NCI-H345 treated with DMSO at 0.1 percent for 48 hours (cell line): Measurements from ENCODE around the gene F3.

Experiments used
- DNase-seq: peaks from one replicate; lab custom pipeline; 2025; ENCODE audit not compliant: unreplicated experiment; lab: John Stamatoyannopoulos, UW

Gene F3

DNA sequence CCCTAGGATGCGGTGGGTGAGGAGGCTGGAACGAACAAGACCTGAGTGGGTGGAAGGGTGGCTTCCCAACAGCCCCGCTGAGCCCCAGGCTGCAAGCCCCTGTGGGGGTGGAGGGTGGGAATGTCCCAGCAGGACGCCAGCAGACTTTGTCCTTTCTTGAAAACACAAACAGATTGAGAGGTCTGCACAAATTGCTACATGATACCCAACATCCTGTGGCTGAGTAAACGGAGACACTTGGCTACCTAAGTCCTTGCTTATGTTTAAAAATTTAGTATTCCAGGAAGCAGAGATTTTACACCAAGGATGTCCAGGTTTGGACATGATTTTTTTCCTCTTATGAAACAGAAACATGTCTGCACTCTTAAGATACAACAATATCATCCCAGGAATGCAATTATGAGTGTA lies 11.8 kb upstream of the F3 start:
- DNase-seq: no peak

DNA sequence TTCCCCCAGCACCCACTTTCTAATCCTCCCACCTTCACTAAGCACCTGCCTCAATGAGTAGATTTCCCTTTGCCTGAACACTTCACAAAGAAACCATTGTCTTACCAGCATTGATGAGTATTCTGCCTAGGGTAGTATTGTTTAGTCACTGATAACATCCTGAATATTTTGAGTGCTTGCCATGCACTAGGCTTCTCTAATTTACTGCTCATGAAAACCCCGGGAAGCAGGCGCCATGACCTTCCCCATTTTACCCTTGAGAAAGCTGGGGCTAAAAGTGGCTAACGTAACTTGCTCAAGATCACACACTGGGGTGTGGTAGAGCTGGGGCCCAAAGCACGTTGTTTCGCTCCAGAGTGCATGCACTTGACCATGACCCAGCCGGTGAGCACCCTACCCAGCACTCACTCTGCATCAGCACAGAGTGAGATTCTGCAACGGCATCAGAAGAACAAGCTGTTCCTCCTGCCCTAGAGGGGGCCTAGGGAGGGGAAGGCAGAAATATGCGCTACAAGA lies 10.6 kb upstream of the F3 start:
- no peak for DNase-seq

DNA sequence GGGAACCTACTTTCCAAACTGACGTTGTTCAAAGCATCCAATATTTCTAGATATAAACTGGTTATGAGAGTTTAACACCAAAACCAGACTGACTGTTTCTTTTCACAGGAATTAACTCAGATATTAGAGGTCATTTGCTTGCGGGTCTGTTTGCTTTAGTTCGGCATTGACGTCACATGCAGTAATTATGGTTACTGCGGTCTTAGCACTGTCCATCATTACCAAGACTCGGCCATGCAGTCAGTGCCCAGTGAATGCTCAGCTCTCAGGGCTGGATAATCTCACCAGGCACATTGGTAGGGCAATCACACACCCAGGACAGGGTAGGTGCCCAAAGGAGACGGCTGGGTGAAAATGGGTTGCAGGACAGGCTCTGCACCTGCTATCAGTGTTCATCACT lies 9.9 kb upstream of the F3 start:
- DNase-seq: no peak

DNA sequence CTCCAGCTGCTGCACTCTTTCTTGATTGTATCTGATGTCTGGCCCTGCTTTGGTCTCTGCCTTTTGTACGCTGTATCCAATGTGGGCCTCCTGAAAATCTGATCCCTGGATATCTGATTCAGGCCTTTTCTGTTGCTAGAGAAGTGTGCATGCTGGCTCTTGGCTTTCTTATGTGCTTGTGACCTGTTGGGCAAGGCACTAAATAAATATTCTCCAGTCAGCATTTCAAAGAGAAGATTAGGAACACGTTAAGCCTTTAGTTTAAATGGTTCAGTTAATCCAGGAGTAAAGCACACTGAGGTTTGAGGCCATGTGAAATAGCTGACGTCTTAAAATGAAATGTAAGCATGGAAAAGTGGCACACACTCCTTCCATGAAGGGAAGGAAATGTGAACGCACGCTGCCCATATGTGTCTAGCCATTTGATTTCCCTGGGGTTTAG lies 9.3 kb upstream of the F3 start:
- DNase-seq: no peak

DNA sequence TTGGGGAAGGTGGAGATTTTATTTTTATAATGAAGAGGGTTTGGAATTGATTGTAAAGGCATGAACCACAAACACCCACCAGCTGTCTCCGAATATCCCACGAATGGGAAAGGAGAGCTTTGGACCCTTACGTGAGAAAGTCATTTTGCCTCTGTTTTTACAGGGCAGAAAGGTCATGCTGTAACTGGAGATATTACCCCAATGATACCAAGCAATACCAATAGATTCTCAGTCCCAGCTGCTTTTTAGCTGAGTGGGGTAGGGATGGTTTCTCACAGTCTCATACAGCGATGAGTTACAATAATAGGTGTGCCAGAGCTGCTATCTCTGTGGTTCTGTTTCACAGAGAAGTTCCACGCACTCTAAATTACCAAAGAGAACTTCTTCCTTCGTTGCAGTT lies 8.8 kb upstream of the F3 start:
- no peak for DNase-seq

DNA sequence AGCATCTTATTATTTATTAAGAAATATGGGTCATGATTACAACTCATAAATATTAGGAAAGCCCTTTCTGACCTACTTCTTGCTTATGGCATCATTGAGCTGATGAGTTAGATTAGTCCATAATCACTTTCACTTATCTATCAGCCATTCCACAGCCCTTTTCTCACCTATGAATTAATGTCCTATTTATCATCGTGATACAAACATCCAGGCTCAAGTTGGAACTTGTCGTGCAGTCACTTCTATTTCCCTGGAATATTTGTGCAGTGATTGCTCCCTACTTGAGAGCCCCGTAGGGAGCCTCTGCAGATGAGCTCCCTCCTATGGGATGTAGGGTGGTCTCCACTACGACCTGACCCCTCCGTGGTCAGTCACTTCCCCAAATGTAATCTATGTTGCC lies 8.1 kb upstream of the F3 start:
- no peak for DNase-seq

DNA sequence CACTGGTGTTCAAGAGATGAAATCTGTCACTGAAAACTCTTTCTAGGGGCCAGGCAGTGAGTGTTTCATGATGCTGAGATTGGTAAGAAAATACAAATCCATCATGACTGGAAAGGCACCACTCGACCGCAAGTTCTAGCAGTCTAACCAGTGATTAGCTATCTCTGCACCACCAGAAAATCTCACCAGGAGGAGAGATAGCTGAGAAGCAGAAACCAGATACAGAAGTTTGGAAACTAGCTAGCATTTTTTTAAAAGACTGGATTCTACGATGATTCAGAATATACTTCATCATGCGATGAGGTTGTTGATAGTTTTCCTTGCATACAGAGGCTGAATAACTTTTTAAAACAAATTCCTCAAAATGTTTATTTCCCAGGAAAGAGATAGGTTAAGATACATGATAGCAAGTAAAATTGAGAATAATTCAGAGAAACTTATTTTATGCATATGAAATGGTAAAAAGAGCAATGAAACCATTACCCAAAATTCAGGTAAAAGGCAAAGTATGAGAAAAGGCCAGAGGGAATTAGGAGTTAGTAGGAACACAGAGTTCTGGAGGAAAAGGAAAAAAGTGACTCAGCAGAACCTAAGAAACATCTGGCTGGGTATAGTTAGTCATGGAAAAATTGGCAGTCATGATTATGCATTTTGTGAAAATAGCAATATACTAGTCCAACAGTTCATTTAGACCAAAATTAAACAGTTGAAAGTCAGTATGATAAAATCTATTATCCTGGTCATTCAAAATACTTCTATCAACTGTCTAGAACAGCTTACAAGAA lies 3.3 kb upstream of the F3 start:
- DNase-seq: no peak

DNA sequence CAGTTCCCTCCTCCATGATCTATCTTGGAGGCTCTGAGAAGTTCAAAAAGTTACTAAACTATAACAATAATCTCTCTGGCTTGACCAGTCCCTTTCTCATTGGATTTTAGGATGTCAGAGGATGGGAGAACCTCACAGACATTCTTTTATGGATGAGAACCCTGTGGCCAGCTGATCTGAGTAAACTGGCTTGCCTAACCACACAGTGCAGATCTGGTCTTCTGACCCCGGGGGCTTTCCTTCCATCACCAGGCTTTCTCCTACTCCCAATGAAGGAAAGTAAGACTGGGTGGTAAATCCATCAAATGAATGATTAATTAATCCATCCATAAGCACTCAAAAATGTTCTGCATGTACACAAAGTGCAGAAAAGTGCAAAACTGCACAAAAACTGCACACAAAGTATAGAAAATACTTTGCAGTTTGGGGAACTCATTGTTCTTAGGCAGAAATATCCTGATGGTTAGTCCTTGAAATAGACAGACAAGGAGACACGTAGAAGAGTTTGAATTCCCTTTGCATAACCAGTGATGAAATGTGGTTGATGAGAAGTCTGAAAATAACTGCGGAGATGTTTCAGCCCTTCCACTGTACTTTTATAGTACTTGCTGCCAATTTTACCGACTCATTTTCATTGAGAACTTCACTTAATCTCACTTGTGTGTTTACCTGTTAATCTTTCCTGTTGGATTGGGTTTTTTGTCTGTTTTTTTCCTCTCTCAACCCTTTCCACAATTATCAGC lies 2.5 kb upstream of the F3 start:
- DNase-seq: no peak

DNA sequence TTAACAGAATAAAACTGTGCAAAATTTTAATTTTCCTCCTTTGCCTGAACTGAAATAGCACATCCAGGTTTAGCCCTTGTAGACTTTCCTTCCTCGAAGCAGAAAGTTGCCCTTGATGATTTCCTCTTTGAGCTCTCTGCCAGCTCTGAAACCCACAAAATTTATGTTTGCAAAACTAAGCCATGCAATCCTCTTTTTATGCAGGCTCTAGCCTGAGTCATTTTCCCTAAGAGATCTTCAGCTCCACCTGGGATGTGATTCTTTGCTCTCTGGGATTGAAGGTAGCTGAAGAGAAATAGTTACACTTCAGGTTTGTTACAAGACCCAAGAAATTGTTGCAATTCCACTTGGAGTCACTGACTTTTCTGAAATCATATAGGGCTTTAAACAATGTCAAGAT lies 1.4 kb upstream of the F3 start:
- no peak for DNase-seq

DNA sequence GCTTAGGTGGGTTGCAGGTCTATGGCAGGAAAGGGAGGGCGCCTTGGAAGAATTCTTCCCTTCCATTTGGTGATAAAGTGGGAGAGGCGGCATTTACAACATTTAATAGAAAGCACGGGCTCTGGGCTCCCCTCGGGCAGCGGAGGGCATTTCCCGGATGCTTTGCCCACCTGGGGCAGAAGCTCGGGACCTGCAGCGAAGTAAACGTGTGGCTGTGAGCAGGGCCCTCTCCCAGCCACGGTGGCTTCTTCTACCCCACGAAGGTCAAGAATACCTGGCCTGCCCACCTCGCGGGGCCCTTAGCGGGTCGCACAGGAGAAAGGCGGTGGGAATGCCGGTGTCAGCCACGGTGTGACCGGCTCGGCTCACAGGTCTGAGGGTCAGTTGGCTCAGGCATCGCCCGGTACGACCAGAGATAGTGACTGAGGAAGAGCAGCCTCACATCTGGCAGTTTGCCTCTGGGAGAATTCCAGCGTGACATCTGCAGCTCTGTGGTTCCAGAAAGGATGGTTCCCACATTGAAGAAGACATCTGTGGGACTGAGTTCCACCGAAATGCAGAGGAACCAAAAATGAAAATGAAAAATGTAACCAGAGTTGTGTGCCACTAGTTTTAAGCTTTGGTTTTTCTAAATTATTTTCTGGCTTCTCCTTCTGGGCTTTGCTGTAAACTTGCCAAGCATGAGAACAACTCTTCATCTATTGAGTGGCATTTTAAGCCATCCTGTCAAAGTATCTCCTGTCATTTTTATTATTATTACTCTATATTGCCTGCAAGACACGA lies 720 bp upstream of the F3 start:
- no peak for DNase-seq

DNA sequence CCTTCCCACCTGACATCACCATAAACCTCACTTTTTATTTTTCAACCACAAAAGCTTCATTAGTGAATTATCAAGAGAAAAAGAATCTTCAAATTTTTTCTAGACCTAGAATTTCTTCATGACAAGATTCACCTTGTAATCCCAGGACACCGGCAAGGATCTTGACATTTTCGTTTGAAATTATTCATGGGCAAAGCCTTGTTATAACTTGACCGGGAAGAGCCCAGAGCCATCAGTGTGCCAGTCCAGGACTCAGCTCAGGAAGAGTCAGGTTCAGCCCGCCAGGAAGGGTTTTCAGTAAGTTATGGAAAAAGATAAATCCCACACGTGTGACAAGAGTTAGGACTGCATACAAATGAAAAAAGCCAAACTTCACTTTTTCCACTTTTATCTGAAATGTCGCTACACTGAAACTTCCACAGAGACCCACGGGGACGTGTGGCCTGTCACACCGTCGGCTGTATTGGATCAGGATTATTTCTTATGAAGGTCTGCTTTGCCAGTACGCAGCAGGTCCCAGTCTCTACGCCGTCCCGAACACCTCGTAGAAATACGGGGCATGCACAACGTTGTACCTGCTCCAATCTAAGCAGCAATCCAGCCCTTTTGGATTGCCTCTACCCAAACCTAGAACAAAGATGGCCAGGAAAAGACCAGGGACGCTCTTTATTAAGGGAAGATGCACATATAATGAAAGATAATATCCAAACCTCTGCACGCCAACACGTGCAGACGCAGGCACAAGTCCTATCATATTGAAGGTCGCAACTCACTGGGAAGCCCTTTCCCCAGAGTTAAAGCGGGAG lies 916 bp downstream of the F3 start:
- DNase-seq: no peak

DNA sequence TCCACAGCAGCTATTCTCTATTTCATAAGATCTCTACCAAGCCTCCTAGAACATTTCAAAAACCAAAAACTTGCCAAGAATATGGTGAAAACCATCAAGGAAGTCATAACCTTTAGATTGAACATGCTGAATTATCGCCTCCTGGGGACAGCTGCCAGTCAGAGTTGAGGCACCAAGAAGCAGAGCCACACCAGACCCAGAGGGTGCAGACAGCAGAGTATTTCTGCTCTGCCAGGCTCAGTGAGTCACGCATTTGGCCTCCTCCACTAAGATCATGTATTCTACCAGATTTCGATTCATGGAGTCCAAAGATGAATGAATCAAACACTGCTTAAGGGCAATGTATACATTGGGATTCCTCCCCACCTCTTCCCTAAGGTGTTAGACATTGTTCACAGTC lies 2.1 kb downstream of the F3 start:
- DNase-seq: no peak

DNA sequence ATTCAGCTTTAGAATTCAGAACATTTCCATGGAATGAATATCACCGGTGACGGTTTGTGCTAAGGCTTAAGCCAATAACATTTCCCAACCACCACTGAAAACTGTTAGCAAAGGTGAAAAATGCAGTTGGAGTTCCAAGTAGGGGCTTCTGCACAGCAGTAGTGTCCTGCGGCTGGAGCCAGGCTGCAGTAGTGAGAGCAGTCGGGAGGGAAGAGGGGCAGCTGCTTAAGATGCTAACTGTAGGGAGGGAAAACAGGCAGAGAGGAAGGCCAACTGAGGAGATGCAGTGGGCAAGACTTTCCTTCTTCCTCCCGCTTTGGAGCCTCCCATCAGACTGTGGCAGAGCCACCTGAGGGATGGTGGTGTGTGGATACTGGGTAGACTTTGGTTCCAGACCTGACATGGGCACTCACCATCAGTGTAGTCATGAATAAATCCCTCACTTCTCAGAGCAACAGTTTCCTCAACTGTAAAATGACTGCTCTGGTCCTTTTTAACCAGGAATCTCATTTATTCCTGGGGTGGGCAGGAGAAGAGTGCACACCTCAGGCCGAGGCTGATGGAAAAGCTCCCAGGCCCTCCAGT lies 3.2 kb downstream of the F3 start:
- no peak for DNase-seq

DNA sequence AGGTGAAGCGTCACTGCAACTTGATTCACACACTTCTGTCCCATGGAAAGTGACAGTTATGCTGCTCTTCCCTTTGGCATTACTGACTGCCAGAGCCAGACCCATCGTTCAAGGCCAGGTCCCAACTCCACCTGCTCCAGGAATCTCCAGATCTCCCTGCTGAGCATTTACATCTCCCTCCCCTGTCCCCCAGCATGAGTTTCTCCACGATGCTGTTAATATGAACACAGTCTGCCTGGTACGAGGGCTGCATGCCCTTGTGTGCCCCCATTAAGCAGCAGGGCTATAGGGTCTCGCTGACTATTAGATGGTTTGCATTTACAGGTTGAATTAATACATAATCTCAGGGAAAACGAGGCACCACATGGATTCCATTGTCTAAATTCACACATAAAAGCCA lies 4.3 kb downstream of the F3 start:
- no peak for DNase-seq

DNA sequence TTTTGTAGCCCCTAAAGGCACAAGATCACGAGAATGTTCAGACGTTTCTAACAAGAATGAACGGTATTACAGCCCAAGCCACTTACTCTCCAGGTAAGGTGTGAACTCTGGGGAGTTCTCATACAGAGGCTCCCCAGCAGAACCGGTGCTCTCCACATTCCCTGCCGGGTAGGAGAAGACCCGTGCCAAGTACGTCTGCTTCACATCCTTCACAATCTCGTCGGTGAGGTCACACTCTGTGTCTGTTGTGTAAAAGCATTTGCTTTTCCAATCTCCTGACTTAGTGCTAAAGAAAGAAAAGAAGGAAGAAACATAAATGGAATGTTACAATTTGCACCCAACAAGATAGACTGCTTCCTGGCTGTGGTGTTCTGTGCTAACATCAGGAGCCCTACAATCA lies 5.7 kb downstream of the F3 start:
- no peak for DNase-seq

DNA sequence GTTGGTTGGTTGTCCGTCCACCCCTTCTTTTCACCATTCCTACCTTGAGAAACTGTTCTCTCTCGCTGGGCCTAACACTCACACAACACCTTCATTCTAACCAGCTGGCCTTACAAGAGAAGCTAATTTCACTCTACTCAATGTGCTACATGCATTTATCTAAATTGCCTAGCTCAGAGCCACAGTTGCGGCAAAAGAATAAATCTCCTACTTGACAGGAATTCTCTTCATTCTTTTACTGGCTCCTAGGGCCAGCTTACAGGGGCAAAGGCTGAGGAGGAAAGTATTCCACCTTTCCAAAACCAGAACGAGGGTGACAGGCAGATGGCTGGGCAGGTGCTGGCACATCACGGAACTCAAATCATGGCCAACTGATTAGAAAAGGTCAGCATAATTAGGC lies 6.5 kb downstream of the F3 start:
- DNase-seq: no peak

DNA sequence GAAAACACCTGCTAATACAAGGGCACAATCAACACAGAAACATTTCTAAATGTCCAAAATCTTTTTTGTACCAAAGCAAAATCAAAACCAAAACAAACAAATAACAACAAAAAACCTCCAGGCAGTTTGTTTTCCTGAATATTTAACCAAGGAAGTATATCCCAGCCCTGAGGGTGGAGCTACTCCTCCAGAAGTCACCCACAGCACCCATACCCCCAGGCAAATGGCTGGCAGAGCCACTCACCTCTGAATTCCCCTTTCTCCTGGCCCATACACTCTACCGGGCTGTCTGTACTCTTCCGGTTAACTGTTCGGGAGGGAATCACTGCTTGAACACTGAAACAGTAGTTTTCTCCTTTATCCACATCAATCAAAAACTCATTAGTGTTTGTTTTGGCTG lies 9.5 kb downstream of the F3 start:
- DNase-seq: no peak

DNA sequence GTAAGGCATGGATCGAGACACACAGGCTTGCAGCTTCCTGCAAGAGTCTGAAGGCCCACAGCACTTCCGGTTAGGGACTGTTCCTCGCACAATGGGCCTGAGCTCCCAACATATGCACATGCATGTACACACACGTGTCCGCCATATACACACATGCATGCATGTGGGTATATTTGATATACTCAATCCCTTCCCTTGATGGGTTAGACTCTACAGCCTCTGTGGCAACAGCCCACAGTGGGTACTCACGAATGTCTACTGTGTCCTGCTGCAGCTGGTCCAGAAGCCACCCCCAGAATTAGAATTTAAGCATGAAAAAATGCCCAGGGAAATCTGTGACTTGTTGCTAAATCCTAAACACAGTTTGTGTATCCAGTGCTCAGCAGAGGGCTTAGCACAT lies 9.9 kb downstream of the F3 start:
- no peak for DNase-seq

DNA sequence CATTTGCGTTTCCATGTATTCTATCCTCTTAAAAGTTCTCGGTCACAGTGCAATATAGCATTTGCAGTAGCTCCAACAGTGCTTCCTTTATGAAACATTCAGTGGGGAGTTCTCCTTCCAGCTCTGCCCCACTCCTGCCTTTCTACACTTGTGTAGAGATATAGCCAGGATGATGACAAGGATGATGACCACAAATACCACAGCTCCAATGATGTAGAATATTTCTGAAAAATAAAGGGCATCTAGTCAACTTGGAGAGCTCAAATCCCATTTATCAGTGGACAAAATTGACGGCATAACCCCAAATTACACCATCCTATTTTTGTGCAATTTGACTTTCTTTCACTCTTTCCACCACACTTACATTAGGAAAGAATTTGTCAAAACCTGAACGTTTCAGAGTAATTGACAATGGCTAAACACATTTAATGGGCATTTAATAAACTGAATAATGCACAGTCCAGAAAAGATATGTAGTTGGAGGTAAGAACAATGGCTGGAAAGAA lies 11.1 kb downstream of the F3 start:
- DNase-seq: no peak

DNA sequence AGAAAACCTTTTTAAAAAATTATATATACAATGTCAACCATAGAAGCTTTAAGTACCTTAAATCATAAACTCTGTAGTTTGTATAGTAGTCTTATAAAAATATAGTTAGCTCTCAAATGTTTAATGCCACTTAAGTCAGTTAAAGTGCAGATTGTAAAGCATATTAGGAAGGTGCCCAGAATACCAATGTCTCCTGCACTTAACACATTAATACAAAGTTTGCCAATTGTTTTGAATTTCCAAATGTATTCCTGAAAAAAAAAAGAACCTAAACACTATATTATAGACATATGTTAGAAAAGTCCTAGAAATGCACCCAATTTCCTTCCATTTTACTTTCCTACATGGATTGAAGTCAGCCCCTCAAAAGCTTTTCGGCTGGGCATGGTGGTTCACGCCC lies 12.1 kb downstream of the F3 start:
- DNase-seq: no peak
